HepG2 (cell line): ENCODE results near the gene STMN1. TPM values are rescaled to one million over a fixed set of nuclear protein-coding genes. Genes with fewer than 3 reads are reported as not detected.

Experiments used
- ATAC-seq: fragments of 200-7000 bp; cut with Tn5 transposase; 3 replicates; pipeline ENCODE4 v1.9.1; 2020; ENCODE audit warnings: mild to moderate bottlenecking, moderate library complexity
- Bru-seq: library from RNA; stranded (reverse); fragments of 400-500 nt; gene quantifications from one replicate; lab custom pipeline; 2021; lab: Mats Ljungman, UMichigan
- BruChase-seq, 2 experiments: library from RNA; stranded (reverse); fragments of 400-500 nt; gene quantifications; one replicate each; lab custom pipeline; 2021; lab: Mats Ljungman, UMichigan
- BruUV-seq: library from RNA; stranded (reverse); fragments of 400-500 nt; replicated peaks from 2 replicates; lab custom pipeline; 2021; lab: Mats Ljungman, UMichigan
- CTCF ChIA-PET: fragments of 300-600 bp; formaldehyde crosslinking; extraction: SDS; loops from one replicate; lab custom pipeline; 2021; ENCODE audit warnings: low total read pairs, inconsistent platforms, low intra/inter-chr PET ratio; lab: Yijun Ruan, JAX
- POLR2A ChIA-PET: fragments of 350-600 bp; sonication (Branson Sonifier 250); formaldehyde crosslinking; loops from one replicate; lab custom pipeline; 2020; ENCODE audit warnings: antibody characterized with exemption, inconsistent platforms; lab: Yijun Ruan, JAX
- DNase-seq: peaks from one replicate; pipeline ENCODE4 v3.0.0-alpha.2; 2015; ENCODE audit warnings: low spot score
- FAIRE-seq: peaks from 3 replicates; lab custom pipeline; 2011; peaks lifted over from hg19 to GRCh38; lab: Jason Lieb, UNC
- H2AFZ ChIP-seq: one replicate; pipeline ENCODE4 v1.6.1; 2011; ENCODE audit warnings: low read length, inconsistent platforms
- H3K27ac ChIP-seq: fragments of 300-600 bp; 3 replicates; pipeline ENCODE4 v1.8.0; 2011; ENCODE audit warnings: mixed run types, mild to moderate bottlenecking, mixed read lengths, low read length, inconsistent platforms; ENCODE audit not compliant: insufficient read depth; ENCODE audit errors: extremely low read length
- H3K27me3 ChIP-seq, 2 experiments: fragments of 200-600 bp in 1 of 2; 2 replicates in 1 of 2; 3 replicates in 1 of 2; pipeline versions ENCODE4 v1.6.0 to v1.8.0; 2011; ENCODE audit warnings: low read length in 2 of 2, mild to moderate bottlenecking in 2 of 2, moderate library complexity in 2 of 2, inconsistent platforms in 1 of 2; ENCODE audit not compliant: insufficient read depth in 2 of 2, control insufficient read depth in 1 of 2
- H3K36me3 ChIP-seq, 2 experiments: fragments of 200-600 bp in 1 of 2; replicated peaks in 1 of 2; 2 replicates in 1 of 2; 3 replicates in 1 of 2; pipeline versions ENCODE4 v1.5.1 to v1.8.0; 2011; ENCODE audit warnings: low read length in 2 of 2, inconsistent platforms in 1 of 2; ENCODE audit not compliant: insufficient read depth in 2 of 2, control insufficient read depth in 1 of 2
- H3K4me1 ChIP-seq: 2 replicates; pipeline ENCODE4 v1.5.1; 2012; ENCODE audit warnings: low read length, inconsistent platforms; ENCODE audit not compliant: insufficient read depth
- H3K4me2 ChIP-seq: 2 replicates; pipeline ENCODE4 v1.6.0; 2011; ENCODE audit warnings: low read depth, low read length, inconsistent platforms
- H3K4me3 ChIP-seq, 3 experiments: fragments of 200-600 bp in 1 of 3; sonication (generic), shearing (Covaris generic) in 1 of 3; replicated peaks in 1 of 3; 2 replicates each; pipeline ENCODE4 v1.5.1; 2011 to 2016; ENCODE audit warnings: low read length in 3 of 3, inconsistent platforms in 2 of 3, low read depth in 2 of 3, mild to moderate bottlenecking in 2 of 3, control low read depth in 1 of 3, mixed read lengths in 1 of 3; ENCODE audit not compliant: insufficient read depth in 1 of 3
- H3K79me2 ChIP-seq: one replicate; pipeline ENCODE4 v1.6.1; 2011; ENCODE audit warnings: low read length, inconsistent platforms; ENCODE audit not compliant: insufficient read depth
- H3K9ac ChIP-seq: 2 replicates; pipeline ENCODE4 v1.6.0; 2011; ENCODE audit warnings: mild to moderate bottlenecking, low read depth, low read length, inconsistent platforms; ENCODE audit not compliant: insufficient read depth
- H3K9me3 ChIP-seq: 2 replicates; pipeline ENCODE4 v1.5.1; 2012; ENCODE audit warnings: mild to moderate bottlenecking, low read length
- H4K20me1 ChIP-seq: 2 replicates; pipeline ENCODE4 v1.6.0; 2011; ENCODE audit warnings: inconsistent platforms, mild to moderate bottlenecking, low read length, moderate library complexity; ENCODE audit not compliant: insufficient read depth
- ATAD3A ChIP-seq: sonication (generic); formaldehyde crosslinking; IDR thresholded peaks from 2 replicates; pipeline ENCODE4 v1.4.0; 2020; ENCODE audit warnings: missing genetic modification reagents
- CHCHD3 ChIP-seq: sonication (generic); formaldehyde crosslinking; IDR thresholded peaks from 2 replicates; pipeline ENCODE4 v1.8.0; 2022; ENCODE audit warnings: mild to moderate bottlenecking, missing genetic modification reagents, moderate library complexity
- MIER2 ChIP-seq: IDR thresholded peaks from 2 replicates; pipeline ENCODE4 v1.6.1; 2016; ENCODE audit warnings: missing biosample characterization, missing genetic modification reagents
- MYNN ChIP-seq: sonication (generic); formaldehyde crosslinking; IDR thresholded peaks from 2 replicates; pipeline ENCODE4 v1.4.0; 2020; ENCODE audit warnings: mild to moderate bottlenecking, low read depth, missing genetic modification reagents
- POLR2AphosphoS2 ChIP-seq: IDR thresholded peaks from 2 replicates; pipeline ENCODE4 v1.6.1; 2011; ENCODE audit warnings: low read depth, low read length, improper control_type of control experiment
- ZBTB43 ChIP-seq: sonication (generic); formaldehyde crosslinking; conservative IDR thresholded peaks from 2 replicates; pipeline ENCODE4 v1.4.0; 2020; ENCODE audit warnings: missing genetic modification reagents
- ZFP36L2 ChIP-seq: sonication (generic); formaldehyde crosslinking; IDR thresholded peaks from 2 replicates; pipeline ENCODE4 v1.4.0; 2020; ENCODE audit warnings: missing genetic modification reagents
- WGBS: methylation state at CpG from one replicate; pipeline ENCODE4 v1.1.6; 2017; ENCODE audit warnings: low lambda C conversion rate; 5-methylcytosine and 5-hydroxymethylcytosine counted together
- in situ Hi-C: cut with HindIII; loops from 2 replicates; pipeline ENCODE4 v1.10.0; 2017; ENCODE audit warnings: low pct_unique_long_range_greater_than_20kb; ENCODE audit not compliant: extremely low pct_ligation_motif_present
- intact Hi-C: fragments of 100-400 bp; cut with micrococcal nuclease; formaldehyde crosslinking; loops from one replicate; pipeline ENCODE4 v1.10.0; 2022; ENCODE audit not compliant: unreplicated experiment
- long read RNA-seq, 2 experiments: library from RNA in 1 of 2; library from polyadenylated mRNA in 1 of 2; stranded (forward) in 1 of 2; unstranded in 1 of 2; transcript quantifications; one replicate each; pipeline ENCODE4 v2.0.0, GENCODE V29; 2019 to 2022
- polyA minus RNA-seq, 3 experiments: library from RNA; depleted of rRNA, polyadenylated mRNA; stranded (reverse); fragments of >200 nt; gene quantifications; 2 replicates each; pipeline ENCODE4 v1.2.3, GENCODE V29; 2011; ENCODE audit warnings: low replicate concordance in 1 of 3
- polyA plus RNA-seq, 8 experiments: library from polyadenylated mRNA; depleted of rRNA in 3 of 8; stranded (reverse) in 7 of 8; unstranded in 1 of 8; fragments of >200 nt; fragmentation: Illumina TruSeq in 4 of 8; extraction: Trizol in 4 of 8; gene quantifications; 2 replicates each; pipeline versions ENCODE4 v1.2.1 to v1.2.3, GENCODE V29; 2011 to 2016; ENCODE audit warnings: low read depth in 4 of 8, missing spikeins in 1 of 8, mixed read lengths in 1 of 8; ENCODE audit not compliant: insufficient read depth in 1 of 8
- total RNA-seq, 5 experiments: library from RNA; depleted of rRNA; stranded (reverse); fragments of >200 nt; fragmentation: Illumina TruSeq; extraction: Trizol; gene quantifications; 2 replicates each; pipeline ENCODE4 v1.2.3, GENCODE V29; 2016; ENCODE audit warnings: low read depth in 1 of 5

STMN1 gene
- 409 and 618 TPM in 2 replicates for total RNA-seq (2016; rRNA removed; fragmentation: Illumina TruSeq; extraction: Trizol)
- 56.4 and 56.9 TPM in 2 replicates for total RNA-seq (2016; cell fraction: cytosol; rRNA removed; fragmentation: Illumina TruSeq; extraction: Trizol; ENCODE audit: low read depth)
- total RNA-seq (2016; cell fraction: insoluble cytoplasmic fraction; rRNA removed; fragmentation: Illumina TruSeq; extraction: Trizol) = 416 and 627 TPM in 2 replicates
- 77.5 and 91.5 TPM in 2 replicates for total RNA-seq (2016; cell fraction: membrane; rRNA removed; fragmentation: Illumina TruSeq; extraction: Trizol)
- total RNA-seq (2016; cell fraction: nucleus; rRNA removed; fragmentation: Illumina TruSeq; extraction: Trizol) = 147 and 152 TPM in 2 replicates
- 27.3 and 45.9 TPM in 2 replicates for polyA plus RNA-seq (2011; rRNA removed)
- polyA plus RNA-seq (2011; cell fraction: cytosol; rRNA removed) = 14.4 and 19.7 TPM in 2 replicates
- 19.5 and 20.7 TPM in 2 replicates for polyA plus RNA-seq (2011; cell fraction: nucleus; rRNA removed)
- polyA plus RNA-seq (2012) = 58.4 and 155 TPM in 2 replicates
- 80.3 and 82.5 TPM in 2 replicates for polyA plus RNA-seq (2016; cell fraction: cytosol; fragmentation: Illumina TruSeq; extraction: Trizol; ENCODE audit: low read depth)
- polyA plus RNA-seq (2016; cell fraction: insoluble cytoplasmic fraction; fragmentation: Illumina TruSeq; extraction: Trizol; ENCODE audit: low read depth) = 774 and 823 TPM in 2 replicates
- 86.8 and 89.3 TPM in 2 replicates for polyA plus RNA-seq (2016; cell fraction: membrane; fragmentation: Illumina TruSeq; extraction: Trizol; ENCODE audit: low read depth)
- 316 and 323 TPM in 2 replicates for polyA plus RNA-seq (2016; cell fraction: nucleus; fragmentation: Illumina TruSeq; extraction: Trizol; ENCODE audit: insufficient read depth, low read depth)
- 11.3 and 32.5 TPM in 2 replicates for polyA minus RNA-seq (2011; rRNA and poly(A)+ RNA removed; ENCODE audit: low replicate concordance)
- polyA minus RNA-seq (2011; cell fraction: cytosol; rRNA and poly(A)+ RNA removed) = 18.3 and 20.7 TPM in 2 replicates
- 22.0 and 32.7 TPM in 2 replicates for polyA minus RNA-seq (2011; cell fraction: nucleus; rRNA and poly(A)+ RNA removed)
- Bru-seq, nascent RNA = percentile 79 among the genes with signal in this experiment
- percentile 89 among the genes with signal in this experiment for BruChase-seq, experiment 1, labeled RNA remaining after a 6-hour chase
- percentile 81 among the genes with signal in this experiment for BruChase-seq, experiment 2, labeled RNA remaining after a 2-hour chase
- long read RNA-seq, experiment 1, transcript STMN1-206 (5 exons, 1,504 nt) = major isoform, 165 of 207 reads
- long read RNA-seq, experiment 1, partial matches to known transcripts = 38 of 207 reads
- long read RNA-seq, experiment 1, other reads (novel, unspliced or antisense) = 3 of 207 reads
- long read RNA-seq, experiment 2, transcript STMN1-206 (5 exons, 1,504 nt) = major isoform, 160 of 291 reads
- long read RNA-seq, experiment 2, partial matches to known transcripts = 94 of 291 reads
- long read RNA-seq, experiment 2, other reads (novel, unspliced or antisense) = 37 of 291 reads

GRCh38 chr1:25905680-25906643 is at the start of gene STMN1:
Gene STMN1 (minus strand): TSS chr1:25906419. CDS start chr1:25904676, 1,743 bp downstream.
- H3K27ac ChIP-seq = peak within 1 kb of the TSS; percentile 70
- in situ Hi-C loops = no loop called here
- TF ChIP-seq MIER2 (CRISPR knock-in tag) = no peak
- no peak for TF ChIP-seq ZFP36L2 (CRISPR knock-in tag)
- TF ChIP-seq POLR2AphosphoS2 = no peak
- no peak; the same call in 1 of the 2 replicates for TF ChIP-seq ZBTB43
- no peak for TF ChIP-seq ATAD3A
- no peak for TF ChIP-seq CHCHD3 (CRISPR knock-in tag)
- TF ChIP-seq MYNN = no peak

More at GRCh38 chr1:25905680-25906643, at the start of gene STMN1:
- Histone ChIP-seq H4K20me1 (peaks cover 4% of the 10 kb centered on the region; the same call in 1 of the 2 replicates), H3K79me2 (peaks cover 33% of the 10 kb centered on the region), H3K9ac (peak within 1 kb of the TSS; percentile 69), H3K4me1 (peaks cover 52% of the 10 kb centered on the region), H3K4me3 (peak within 1 kb of the TSS; percentile 74 to 92 (median 84)), H3K36me3 (peaks cover 6 to 28% of the 10 kb centered on the region in 2 experiments), H3K9me3 (no peaks in the 10 kb centered on the region), H3K4me2 (peak within 1 kb of the TSS; percentile 77), H2AFZ (no peak within 1 kb of the TSS), H3K27me3 (peaks cover 0 to 3% of the 10 kb centered on the region in 2 experiments; a peak in 2 of 5 replicates)
- CTCF ChIA-PET = interaction anchor here (1.6 kb wide), 1 partner anchor 92 kb away, joined by 5 read pairs; the partner anchor contains the start of gene PAFAH2
- WGBS = no CpG with 5 or more reads among the region's 102 CpGs
- intact Hi-C loops = loop anchor here (1.0 kb wide), 2 partner anchors 11 to 92 kb away; partner anchors contain the start of gene PAFAH2
- FAIRE-seq (no peak), DNase-seq (peak; percentile 86), ATAC-seq (peak; percentile 89)
- POLR2A ChIA-PET = interaction anchor here (0.7 to 1.3 kb wide), 5 partner anchors 11 to 844 kb away, joined by 3 to 5 read pairs (median 3); no protein-coding TSS in a partner anchor
- BruUV-seq = no TSS peak
